NB4 (cell line): ENCODE measurements around the gene CDC23.

Experiments
- POLR2A ChIP-seq: IDR thresholded peaks from 2 replicates; pipeline ENCODE4 v1.6.1; 2011; ENCODE audit warnings: mild to moderate bottlenecking; ENCODE audit not compliant: insufficient read length; ENCODE audit errors: extremely low read depth
- TF ChIP-seq, protein P1 (sequence below): IDR thresholded peaks from one replicate; pipeline ENCODE4 v1.5.1; 2012; ENCODE audit warnings: low read depth, low read length

DNA sequence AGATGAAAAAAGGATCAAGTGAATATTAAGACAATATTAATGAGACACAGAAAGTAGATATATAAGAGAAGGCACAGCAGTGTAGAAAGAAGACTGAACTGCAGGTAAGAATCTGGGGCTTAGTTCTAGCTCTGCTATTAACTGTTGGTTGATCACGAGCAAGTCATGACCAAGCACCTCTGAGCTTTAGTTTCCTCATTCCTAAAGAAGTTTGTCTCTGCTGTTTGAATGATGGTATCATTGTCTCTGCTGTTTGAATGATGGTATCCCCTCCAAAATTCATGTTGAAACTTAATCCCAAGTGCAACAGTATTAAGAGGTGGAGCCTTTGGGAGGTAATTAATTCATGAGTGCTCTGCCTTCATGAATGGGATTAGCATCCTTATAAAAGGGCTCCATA lies 71.4 kb downstream of the CDC23 start:
- TF ChIP-seq POLR2A, result no peak
- TF ChIP-seq, protein P1, sequence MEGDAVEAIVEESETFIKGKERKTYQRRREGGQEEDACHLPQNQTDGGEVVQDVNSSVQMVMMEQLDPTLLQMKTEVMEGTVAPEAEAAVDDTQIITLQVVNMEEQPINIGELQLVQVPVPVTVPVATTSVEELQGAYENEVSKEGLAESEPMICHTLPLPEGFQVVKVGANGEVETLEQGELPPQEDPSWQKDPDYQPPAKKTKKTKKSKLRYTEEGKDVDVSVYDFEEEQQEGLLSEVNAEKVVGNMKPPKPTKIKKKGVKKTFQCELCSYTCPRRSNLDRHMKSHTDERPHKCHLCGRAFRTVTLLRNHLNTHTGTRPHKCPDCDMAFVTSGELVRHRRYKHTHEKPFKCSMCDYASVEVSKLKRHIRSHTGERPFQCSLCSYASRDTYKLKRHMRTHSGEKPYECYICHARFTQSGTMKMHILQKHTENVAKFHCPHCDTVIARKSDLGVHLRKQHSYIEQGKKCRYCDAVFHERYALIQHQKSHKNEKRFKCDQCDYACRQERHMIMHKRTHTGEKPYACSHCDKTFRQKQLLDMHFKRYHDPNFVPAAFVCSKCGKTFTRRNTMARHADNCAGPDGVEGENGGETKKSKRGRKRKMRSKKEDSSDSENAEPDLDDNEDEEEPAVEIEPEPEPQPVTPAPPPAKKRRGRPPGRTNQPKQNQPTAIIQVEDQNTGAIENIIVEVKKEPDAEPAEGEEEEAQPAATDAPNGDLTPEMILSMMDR, result no peak
